ENCODE measurements around the gene DXO.
"Not testable (repeated sequence)": the region's sequence is repeated elsewhere in the genome, so short reads cannot be mapped to it uniquely, and the experiment has no call there.

Gene DXO

DNA sequence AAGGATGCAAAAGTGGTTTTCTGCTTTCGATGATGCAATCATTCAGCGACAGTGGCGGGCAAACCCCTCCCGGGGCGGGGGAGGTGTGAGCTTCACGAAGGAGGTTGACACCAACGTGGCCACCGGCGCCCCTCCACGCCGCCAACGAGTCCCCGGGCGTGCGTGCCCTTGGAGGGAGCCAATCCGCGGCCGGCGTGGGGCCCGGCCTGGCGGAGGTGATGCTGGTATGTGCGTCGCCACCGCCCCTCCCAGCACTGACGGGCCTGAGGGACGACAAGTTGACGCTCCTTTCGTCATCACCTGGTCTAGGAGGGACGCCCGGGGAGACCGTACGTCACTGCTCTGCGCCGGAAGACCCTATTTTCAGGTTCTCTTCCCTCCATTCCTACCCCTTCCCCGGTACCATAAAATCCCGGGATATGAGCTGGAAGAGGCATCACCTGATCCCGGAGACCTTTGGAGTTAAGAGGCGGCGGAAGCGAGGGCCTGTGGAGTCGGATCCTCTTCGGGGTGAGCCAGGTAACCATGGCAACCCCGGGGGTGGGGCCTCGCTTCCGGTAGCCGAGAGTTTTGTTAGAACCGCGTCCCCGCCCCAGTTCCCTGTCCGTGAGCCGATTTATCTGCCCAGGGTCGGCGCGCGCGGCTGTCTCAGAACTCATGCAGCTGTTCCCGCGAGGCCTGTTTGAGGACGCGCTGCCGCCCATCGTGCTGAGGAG lies at the start of gene DXO:
TSS of gene DXO (minus strand) at position 146 of the 716 bp plus-strand sequence. CDS start 463 bp downstream, outside the sequence.
- H3K36me3 ChIP-seq, result peaks cover 8 to 48% (median 30%) of the 10 kb centered on the region in 3 donors

GRCh38 chr6:32014547-32014946 lies 42.6 kb upstream of the DXO start, which contains the start of gene C4B:
TSS of gene C4B (plus strand) at chr6:32014795. CDS start at chr6:32014846, 51 bp downstream.
- DNase-seq; H3K9me3 ChIP-seq; H3K27me3 ChIP-seq; H3K36me3 ChIP-seq; intact Hi-C loops (cut with DNase I; ENCODE audit: low total_unique reads); H3K27ac ChIP-seq; H3K4me1 ChIP-seq; H3K4me3 ChIP-seq: not testable (repeated sequence)

More for the DNA sequence above, at the start of gene DXO:
- TF ChIP-seq, protein P1, sequence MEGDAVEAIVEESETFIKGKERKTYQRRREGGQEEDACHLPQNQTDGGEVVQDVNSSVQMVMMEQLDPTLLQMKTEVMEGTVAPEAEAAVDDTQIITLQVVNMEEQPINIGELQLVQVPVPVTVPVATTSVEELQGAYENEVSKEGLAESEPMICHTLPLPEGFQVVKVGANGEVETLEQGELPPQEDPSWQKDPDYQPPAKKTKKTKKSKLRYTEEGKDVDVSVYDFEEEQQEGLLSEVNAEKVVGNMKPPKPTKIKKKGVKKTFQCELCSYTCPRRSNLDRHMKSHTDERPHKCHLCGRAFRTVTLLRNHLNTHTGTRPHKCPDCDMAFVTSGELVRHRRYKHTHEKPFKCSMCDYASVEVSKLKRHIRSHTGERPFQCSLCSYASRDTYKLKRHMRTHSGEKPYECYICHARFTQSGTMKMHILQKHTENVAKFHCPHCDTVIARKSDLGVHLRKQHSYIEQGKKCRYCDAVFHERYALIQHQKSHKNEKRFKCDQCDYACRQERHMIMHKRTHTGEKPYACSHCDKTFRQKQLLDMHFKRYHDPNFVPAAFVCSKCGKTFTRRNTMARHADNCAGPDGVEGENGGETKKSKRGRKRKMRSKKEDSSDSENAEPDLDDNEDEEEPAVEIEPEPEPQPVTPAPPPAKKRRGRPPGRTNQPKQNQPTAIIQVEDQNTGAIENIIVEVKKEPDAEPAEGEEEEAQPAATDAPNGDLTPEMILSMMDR (IDR thresholded peaks at IDR 0.05), result peak in 1 of 2 experiments; percentile 16
- H3K27ac ChIP-seq, result peak within 1 kb of the TSS; percentile 93 to 95
- intact Hi-C loops (cut with DNase I; ENCODE audit: low total_unique reads), result no loop called here
- peaks cover 0 to 36% (median 28%) of the 10 kb centered on the region in 4 donors for H3K4me1 ChIP-seq
- no peaks in the 10 kb centered on the region for H3K9me3 ChIP-seq
- H3K4me3 ChIP-seq, result peak within 1 kb of the TSS; percentile 72 to 75
- peak; percentile 96 to 98 for DNase-seq
- no peaks in the 10 kb centered on the region for H3K27me3 ChIP-seq

GRCh38 chr6:32013738-32014137 lies 41.8 kb upstream of the DXO start:
- H3K36me3 ChIP-seq; H3K27ac ChIP-seq; intact Hi-C loops (cut with DNase I; ENCODE audit: low total_unique reads); H3K4me3 ChIP-seq; H3K4me1 ChIP-seq; H3K27me3 ChIP-seq; DNase-seq; H3K9me3 ChIP-seq: not testable (repeated sequence)

- peak; percentile 19 to 53 for DNase-seq
- H3K4me3 ChIP-seq; H3K36me3 ChIP-seq; H3K9me3 ChIP-seq; H3K27me3 ChIP-seq; intact Hi-C loops (cut with DNase I; ENCODE audit: low total_unique reads); H3K4me1 ChIP-seq; H3K27ac ChIP-seq: not testable (repeated sequence)
Measured at GRCh38 chr6:32012941-32013617, 41.1 kb upstream of the DXO start.

DNA sequence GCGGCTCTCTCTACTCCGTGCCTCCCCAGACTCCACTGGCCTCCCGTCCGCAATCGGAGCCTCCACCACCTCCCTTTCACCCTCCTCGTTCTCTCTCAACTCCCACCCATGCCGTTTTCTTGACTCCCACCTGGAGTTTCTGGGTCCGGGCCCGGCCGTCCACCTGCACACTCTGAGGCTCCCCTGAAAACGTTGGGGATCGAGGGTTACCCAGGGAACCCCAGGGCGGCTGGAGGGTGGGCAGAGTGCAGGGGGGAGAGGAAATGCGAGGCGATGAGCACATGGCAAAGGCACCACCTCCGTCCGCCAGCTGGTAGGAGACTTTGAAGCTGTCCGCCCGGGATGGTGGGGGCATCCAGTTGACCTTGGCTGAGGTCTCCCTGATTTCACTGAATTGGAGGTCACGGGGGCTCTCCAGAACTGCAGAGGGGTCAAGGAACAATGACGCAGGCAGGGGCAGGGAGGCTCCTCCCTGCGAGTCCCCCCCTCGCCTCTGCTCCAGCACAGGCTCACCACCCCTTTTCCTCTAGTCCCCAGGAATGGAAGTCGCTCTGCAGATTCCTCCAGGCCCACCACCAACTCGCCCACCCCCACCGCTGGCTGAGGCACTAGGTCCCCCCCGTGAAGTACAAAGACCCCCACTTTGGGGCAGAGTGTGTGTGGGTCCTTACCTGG lies 39.1 kb upstream of the DXO start:
- H3K4me1 ChIP-seq; H3K27me3 ChIP-seq; H3K36me3 ChIP-seq; H3K4me3 ChIP-seq; H3K9me3 ChIP-seq; intact Hi-C loops (cut with DNase I; ENCODE audit: low total_unique reads); H3K27ac ChIP-seq: not testable (repeated sequence)
- DNase-seq, result peak in 1 of 2 donors; percentile 57

DNA sequence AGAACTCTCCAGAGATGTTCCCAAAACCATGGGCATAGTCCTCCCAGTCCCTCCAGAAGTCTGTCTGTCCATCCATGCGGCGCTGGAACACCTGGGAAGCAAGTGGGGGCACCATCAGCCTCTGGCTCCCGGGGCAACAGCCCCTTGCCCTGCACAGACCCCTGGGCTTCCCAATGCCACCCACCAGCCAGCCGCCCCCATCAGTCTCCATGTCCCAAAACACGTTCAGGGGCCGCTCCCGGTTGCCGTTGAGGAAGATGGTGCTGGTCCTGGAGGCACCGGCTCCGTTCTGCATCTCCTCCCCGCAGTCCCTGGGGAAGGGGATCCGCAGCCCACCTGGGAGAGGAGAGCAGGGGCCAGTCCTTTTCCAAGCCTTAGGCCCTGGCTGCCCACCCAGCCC lies 37.6 kb upstream of the DXO start:
- H3K27me3 ChIP-seq; intact Hi-C loops (cut with DNase I; ENCODE audit: low total_unique reads); H3K4me1 ChIP-seq; H3K4me3 ChIP-seq; H3K27ac ChIP-seq; H3K9me3 ChIP-seq; H3K36me3 ChIP-seq: not testable (repeated sequence)
- peak in 1 of 2 donors; percentile 28 for DNase-seq

DNA sequence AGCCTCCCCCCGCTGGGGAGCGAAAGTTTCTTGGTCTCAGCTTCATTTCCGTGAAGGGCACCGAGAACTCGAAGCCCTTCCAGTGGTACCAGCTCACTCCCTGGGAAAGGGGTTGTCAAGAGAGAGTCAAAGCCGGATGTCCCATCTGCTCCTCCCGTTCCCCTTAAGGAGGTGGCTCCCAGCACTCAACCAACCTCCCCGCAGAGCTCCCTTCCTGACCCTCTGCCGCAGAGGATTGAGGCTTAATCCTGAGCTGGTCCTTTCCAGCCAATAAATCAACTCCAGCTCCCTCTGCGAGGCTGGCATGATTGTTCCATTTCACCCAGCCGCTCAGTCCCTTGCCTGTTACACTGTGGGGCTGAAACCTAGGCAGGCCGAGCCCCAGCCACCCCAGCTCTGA lies 36.7 kb upstream of the DXO start:
- H3K9me3 ChIP-seq; H3K4me1 ChIP-seq; H3K36me3 ChIP-seq; H3K27ac ChIP-seq; H3K27me3 ChIP-seq; intact Hi-C loops (cut with DNase I; ENCODE audit: low total_unique reads); H3K4me3 ChIP-seq: not testable (repeated sequence)
- DNase-seq, result peak in 1 of 2 donors; percentile 13

- DNase-seq; H3K27ac ChIP-seq; H3K36me3 ChIP-seq; H3K4me1 ChIP-seq; H3K4me3 ChIP-seq; H3K27me3 ChIP-seq; intact Hi-C loops (cut with DNase I; ENCODE audit: low total_unique reads); H3K9me3 ChIP-seq: not testable (repeated sequence)
Measured at GRCh38 chr6:32008037-32008436, 36.1 kb upstream of the DXO start.

DNA sequence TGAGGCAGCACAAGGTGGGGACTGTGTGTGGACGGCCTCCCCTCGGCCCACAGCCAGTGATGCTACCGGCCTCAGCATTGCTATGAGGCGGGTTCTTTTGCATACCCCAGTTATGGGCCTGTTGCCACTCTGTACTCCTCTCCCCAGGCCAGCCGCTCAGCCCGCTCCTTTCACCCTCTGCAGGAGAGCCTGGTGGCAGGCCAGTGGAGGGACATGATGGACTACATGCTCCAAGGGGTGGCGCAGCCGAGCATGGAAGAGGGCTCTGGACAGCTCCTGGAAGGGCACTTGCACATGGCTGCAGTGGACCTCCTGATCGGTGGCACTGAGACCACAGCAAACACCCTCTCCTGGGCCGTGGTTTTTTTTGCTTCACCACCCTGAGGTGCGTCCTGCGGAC lies 35.1 kb upstream of the DXO start:
- H3K4me1 ChIP-seq; H3K27me3 ChIP-seq; H3K36me3 ChIP-seq; H3K27ac ChIP-seq; intact Hi-C loops (cut with DNase I; ENCODE audit: low total_unique reads); H3K4me3 ChIP-seq; H3K9me3 ChIP-seq: not testable (repeated sequence)
- peak in 1 of 2 donors; percentile 42 for DNase-seq

GRCh38 chr6:32005991-32006529 lies 34.1 kb upstream of the DXO start:
- intact Hi-C loops (cut with DNase I; ENCODE audit: low total_unique reads); H3K4me1 ChIP-seq; H3K4me3 ChIP-seq; H3K27ac ChIP-seq; H3K27me3 ChIP-seq; H3K36me3 ChIP-seq; H3K9me3 ChIP-seq: not testable (repeated sequence)
- DNase-seq, result peak in 1 of 2 donors; percentile 31

- H3K36me3 ChIP-seq; H3K27ac ChIP-seq; H3K27me3 ChIP-seq; H3K9me3 ChIP-seq; H3K4me1 ChIP-seq; intact Hi-C loops (cut with DNase I; ENCODE audit: low total_unique reads); H3K4me3 ChIP-seq: not testable (repeated sequence)
- peak in 1 of 2 donors; percentile 46 for DNase-seq
Measured at GRCh38 chr6:32005538-32005880, 33.6 kb upstream of the DXO start.

DNA sequence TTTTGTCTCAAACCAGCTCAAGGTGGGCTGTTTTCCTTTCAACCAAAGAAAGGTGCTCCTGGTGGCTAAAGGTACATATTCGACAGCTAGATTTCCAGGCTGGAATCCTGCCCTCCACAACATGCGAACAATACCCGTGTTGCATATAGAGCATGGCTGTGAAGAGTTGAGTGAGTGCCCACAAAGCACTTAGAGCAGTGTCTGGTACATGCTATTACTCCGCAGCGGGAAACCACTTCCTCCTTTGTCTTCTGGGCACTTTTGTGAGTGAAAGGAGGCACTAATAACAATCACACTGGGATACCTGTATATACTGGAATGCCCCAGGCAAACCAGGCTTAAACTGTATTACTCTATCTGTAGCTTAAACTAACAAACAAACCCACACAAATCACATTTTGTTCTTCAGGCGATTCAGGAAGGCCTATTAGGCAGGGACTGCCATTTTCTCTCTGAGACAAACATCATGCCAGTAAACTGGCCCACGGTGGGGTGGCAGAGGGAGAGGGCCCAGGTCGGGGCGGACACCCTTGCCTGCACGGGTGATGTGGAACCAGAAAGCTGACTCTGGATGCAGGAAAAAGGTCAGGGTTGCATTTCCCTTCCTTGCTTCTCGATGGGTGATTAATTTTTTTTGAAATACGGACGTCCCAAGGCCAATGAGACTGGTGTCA lies 33.1 kb upstream of the DXO start:
- H3K27me3 ChIP-seq; H3K36me3 ChIP-seq; DNase-seq; H3K4me1 ChIP-seq; intact Hi-C loops (cut with DNase I; ENCODE audit: low total_unique reads); H3K4me3 ChIP-seq; H3K9me3 ChIP-seq; H3K27ac ChIP-seq: not testable (repeated sequence)
